Mesenteric fat pad (tissue), 1 donor: ENCODE measurements around the gene CD14. TPM values are rescaled to one million over a fixed set of nuclear protein-coding genes. Genes with fewer than 3 reads are reported as not detected.
"Not testable (repeated sequence)": the region's sequence is repeated elsewhere in the genome, so short reads cannot be mapped to it uniquely, and the experiment has no call there.

ENCODE experiments used
- DNase-seq: peaks from one replicate; pipeline ENCODE4 v3.0.0-alpha.2; 2020; ENCODE audit warnings: low spot score
- microRNA-seq: library from miRNA; unstranded; fragments of <30 nt; microRNA quantifications from one replicate; pipeline ENCODE4 v1.2.0, GENCODE V29; 2020; ENCODE audit warnings: borderline number of aligned reads
- total RNA-seq: library from RNA; stranded (reverse); fragmentation: NEBNext Ultra II Directional; extraction: Animal tissue kit (Norgen Biotek cat#: 25700); gene quantifications from one replicate; pipeline ENCODE4 v1.2.1, GENCODE V29; 2021
- donor health status: DM: yes; HTN: yes; CAD: no.

CD14 gene
- total RNA-seq, 1 donor from 2014 or later, result 224 TPM

- no peak for DNase-seq
Measured at GRCh38 chr5:140596321-140596741, 36.6 kb downstream of the CD14 start.

GRCh38 chr5:140595538-140596300 is 37.3 kb downstream of the CD14 start:
- DNase-seq, result no peak

- DNase-seq, result no peak
Measured at GRCh38 chr5:140594169-140594568, 38.8 kb downstream of the CD14 start.

GRCh38 chr5:140593070-140593469 is 39.9 kb downstream of the CD14 start:
- not testable (repeated sequence) for DNase-seq

- DNase-seq, result no peak
Measured at GRCh38 chr5:140591747-140592372, 41.1 kb downstream of the CD14 start.

GRCh38 chr5:140590861-140591260 is 42.1 kb downstream of the CD14 start:
- no peak for DNase-seq

GRCh38 chr5:140588311-140589070 is 44.5 kb downstream of the CD14 start:
- no peak for DNase-seq

- DNase-seq, result no peak
Measured at GRCh38 chr5:140587495-140587894, 45.5 kb downstream of the CD14 start.

Small RNA genes lying within 50 kb of the gene (microRNA-seq; reads per million reads assigned to microRNA genes)
- not detected for gene MIR3655

Other genes with a start within 250 kb of the CD14 start
- 90.5 TPM for gene ANKHD1, start 231.3 kb downstream of the CD14 start, total RNA-seq
- 22.5 TPM for gene EIF4EBP3, start 85.5 kb downstream of the CD14 start, total RNA-seq
- 34.4 TPM for gene SRA1, start 75.7 kb downstream of the CD14 start, total RNA-seq
- gene APBB3, start 68.6 kb downstream of the CD14 start, total RNA-seq, result 21.5 TPM
- 71.9 TPM for gene SLC35A4, start 68.3 kb downstream of the CD14 start, total RNA-seq
- 9.6 TPM for gene TMCO6, start 6.3 kb upstream of the CD14 start, total RNA-seq
- 57.3 TPM for gene NDUFA2, start 14.5 kb upstream of the CD14 start, total RNA-seq
- 66.4 TPM for gene IK, start 14.7 kb upstream of the CD14 start, total RNA-seq
- gene WDR55, start 31.7 kb upstream of the CD14 start, total RNA-seq, result 23.4 TPM
- gene DND1, start 40.4 kb upstream of the CD14 start, total RNA-seq, result 1.00 TPM
- gene HARS1, start 58.2 kb upstream of the CD14 start, total RNA-seq, result 50.7 TPM
- 15.9 TPM for gene HARS2, start 58.3 kb upstream of the CD14 start, total RNA-seq
- gene ZMAT2, start 67.3 kb upstream of the CD14 start, total RNA-seq, result 37.9 TPM
- gene PCDHA1, start 153.0 kb upstream of the CD14 start, total RNA-seq, result not detected
- not detected for gene PCDHA2, start 161.7 kb upstream of the CD14 start, total RNA-seq
- 0.29 TPM for gene PCDHA3, start 167.9 kb upstream of the CD14 start, total RNA-seq
- gene PCDHA4, start 173.9 kb upstream of the CD14 start, total RNA-seq, result 0.32 TPM
- gene PCDHA5, start 188.4 kb upstream of the CD14 start, total RNA-seq, result 0.10 TPM
- 0.32 TPM for gene PCDHA6, start 194.8 kb upstream of the CD14 start, total RNA-seq
- 0.22 TPM for gene PCDHA7, start 201.1 kb upstream of the CD14 start, total RNA-seq
- 0.19 TPM for gene PCDHA8, start 208.0 kb upstream of the CD14 start, total RNA-seq
- gene PCDHA9, start 215.2 kb upstream of the CD14 start, total RNA-seq, result 0.22 TPM
- gene PCDHA10, start 222.7 kb upstream of the CD14 start, total RNA-seq, result 1.8 TPM
- 0.26 TPM for gene PCDHA11, start 235.8 kb upstream of the CD14 start, total RNA-seq
- 0.29 TPM for gene PCDHA12, start 242.1 kb upstream of the CD14 start, total RNA-seq
- gene PCDHA13, start 248.9 kb upstream of the CD14 start, total RNA-seq, result 0.58 TPM